Fibroblast of gingiva (primary cell): ENCODE data around the gene PADI2.

ENCODE experiments used
- DNase-seq: peaks from one replicate; pipeline ENCODE4 v3.0.0-alpha.2; 2011; ENCODE audit warnings: low read depth

The PADI2 gene

GRCh38 chr1:17018849-17019248 lies 100.4 kb downstream of the PADI2 start:
- DNase-seq = no peak

GRCh38 chr1:17017435-17017834 lies 101.8 kb downstream of the PADI2 start:
- DNase-seq = no peak
